ENCODE data around the gene STARD3NL.

STARD3NL gene

DNA sequence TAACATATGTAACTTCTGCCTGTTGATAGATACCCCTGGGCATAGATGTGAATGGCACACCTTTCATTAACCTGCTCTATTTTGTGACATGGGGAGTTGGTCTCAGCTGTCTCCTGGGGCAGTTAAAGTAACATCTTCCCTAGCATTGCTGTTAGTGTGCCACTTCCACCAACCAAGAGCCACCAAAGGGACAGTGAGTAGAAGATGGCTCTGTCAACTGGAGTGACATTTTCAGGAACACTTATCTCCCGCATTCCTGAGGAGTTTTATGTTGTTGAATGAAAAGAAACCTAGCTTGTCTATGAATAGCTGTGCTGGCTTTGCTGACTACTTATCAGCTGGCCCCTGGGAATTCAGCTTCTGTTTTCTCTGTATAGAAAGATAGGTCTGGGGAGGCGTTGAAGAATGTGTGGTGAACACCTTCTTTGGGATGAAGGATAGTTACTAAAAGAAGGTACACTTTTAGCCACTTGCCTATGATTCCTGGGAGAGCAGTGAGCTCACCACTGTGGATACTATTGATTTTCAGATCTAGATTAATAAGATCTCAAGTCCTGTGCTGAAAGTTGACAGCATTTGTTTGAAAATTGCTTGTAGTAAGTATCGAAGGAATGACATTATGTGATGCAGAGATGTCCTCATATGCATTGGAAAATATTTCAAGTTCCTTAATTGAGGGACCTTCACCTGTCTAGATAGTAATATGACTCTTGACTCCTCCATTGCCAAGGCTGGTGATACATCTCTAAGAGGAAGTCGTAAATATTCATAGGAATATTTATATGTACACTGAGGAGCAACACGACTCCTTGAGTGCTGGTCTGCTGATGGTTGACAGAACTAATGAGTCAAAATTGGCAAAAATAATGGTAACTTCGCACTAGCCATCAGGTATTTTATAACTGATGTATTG, 7.6 kb downstream of the STARD3NL start:
- DNase-seq, result no peak

DNA sequence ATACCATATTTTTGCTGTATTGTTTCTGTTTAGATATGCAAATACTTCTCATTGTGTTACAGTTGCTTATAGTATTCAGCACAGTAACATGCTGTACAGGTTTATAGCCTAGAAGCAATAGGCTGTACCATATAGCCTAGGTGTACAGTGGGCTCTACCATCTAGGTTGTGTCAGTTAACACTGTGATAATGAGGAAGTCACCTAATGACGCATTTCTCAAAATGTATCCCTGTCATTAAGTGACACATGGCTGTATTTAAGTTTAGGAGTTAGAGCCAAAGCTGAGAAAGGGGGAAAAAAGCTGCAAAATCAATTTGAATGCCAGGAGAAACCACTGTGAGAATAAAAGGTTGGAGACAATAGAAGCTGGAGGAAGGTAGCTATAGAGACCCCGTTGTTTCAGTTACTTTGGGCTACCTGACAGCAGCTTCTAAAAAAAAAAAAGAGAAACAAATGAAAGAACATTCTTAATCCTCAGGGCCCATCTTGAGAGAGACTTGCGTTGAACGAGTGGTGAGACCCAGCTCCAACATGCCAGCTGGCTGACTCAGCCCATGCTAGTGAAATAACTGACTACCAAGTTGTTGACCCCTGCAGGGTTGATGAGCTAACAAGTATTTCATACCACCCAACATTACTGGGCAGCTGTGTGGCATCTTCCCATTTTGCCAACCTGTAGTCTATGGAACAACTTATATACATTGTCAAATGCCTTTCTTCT, 8.7 kb downstream of the STARD3NL start:
- DNase-seq, result no peak

- no peak for DNase-seq
These were observed 9.9 kb downstream of the STARD3NL start for GRCh38 chr7:38187794-38188440.

GRCh38 chr7:38189231-38189938, 11.3 kb downstream of the STARD3NL start:
- no peak for DNase-seq

DNA sequence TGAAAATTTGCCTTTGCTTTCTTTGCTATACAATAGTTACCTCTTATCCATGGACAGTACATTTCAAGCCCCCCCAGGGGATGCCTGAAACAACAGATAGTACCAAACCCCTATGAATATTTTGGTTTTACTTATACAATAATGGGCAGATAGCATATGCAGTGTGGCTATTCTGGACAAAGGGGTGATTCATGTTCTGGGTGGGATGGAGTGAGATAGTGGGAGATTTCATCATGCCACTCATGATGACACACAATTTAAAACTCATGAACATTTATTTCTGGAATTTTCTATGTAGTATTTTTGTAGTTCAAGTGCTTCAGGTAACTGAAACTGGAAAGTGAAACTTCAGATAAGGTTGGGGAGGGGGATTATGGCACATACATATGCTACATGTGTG, 12.0 kb downstream of the STARD3NL start:
- no peak for DNase-seq

DNA sequence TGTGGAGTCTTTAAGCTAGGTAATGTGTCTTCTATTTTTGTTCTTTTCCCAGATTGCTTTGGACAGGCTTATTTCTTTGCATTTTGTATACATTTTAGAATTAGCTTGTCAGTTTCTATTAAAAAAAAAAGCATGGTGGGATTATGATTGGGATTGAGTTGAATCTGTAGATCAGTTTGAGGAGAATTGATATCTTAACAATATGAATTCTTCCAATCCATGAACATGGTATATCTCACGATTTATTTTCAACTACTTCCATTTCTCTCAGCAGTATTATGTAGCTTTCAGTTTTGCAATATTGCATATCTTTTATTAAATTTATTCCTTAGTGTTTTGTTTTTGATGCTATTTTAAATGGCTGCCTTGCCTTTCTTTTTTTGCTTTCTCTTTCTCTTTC, 13.7 kb downstream of the STARD3NL start:
- DNase-seq, result no peak

DNA sequence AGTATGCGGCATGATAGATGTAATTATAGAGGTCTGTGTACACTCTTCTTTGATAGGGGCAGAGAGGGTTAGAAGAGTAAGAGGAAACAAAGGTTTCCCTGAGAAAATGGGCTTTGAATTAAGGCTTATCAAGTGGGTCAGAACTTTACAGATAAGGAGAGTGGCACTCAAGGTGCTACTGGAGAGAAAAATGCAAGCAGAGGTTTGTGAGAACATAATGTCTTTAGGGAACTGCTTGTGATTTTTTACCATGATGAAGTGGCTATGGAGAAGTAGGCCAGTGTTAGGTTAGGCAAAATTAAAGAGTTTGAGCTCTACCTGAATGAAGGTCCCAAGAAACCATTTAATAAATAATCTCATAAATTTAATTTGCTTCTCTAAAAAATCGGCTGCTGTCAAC, 14.3 kb downstream of the STARD3NL start:
- no peak for DNase-seq

GRCh38 chr7:38195804-38196595, 18.0 kb downstream of the STARD3NL start:
- no peak for DNase-seq

GRCh38 chr7:38198366-38198765, 20.3 kb downstream of the STARD3NL start:
- DNase-seq, result no peak

GRCh38 chr7:38199154-38199553, 21.1 kb downstream of the STARD3NL start:
- DNase-seq, result no peak

DNA sequence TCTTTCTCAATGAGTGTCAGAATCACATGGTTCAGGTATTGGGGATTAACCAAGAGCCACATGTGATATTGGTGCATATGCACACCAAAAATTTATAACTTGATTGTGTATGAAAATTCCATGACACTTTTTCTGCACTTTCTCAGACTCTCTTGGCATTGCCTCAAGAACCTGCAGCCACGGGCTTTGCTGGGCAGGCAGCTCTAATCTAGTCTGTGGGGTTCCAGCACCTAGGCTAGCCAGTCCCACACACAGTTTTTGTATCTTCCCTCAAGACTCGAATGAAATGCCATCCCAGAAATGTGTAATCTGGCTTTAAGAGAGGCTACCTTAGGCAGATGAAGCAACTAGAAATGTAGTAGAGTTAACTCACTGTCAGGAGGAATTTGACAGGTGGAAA, 21.7 kb downstream of the STARD3NL start:
- no peak for DNase-seq

- DNase-seq, result no peak
These were observed 28.0 kb downstream of the STARD3NL start for GRCh38 chr7:38206071-38206470.

DNA sequence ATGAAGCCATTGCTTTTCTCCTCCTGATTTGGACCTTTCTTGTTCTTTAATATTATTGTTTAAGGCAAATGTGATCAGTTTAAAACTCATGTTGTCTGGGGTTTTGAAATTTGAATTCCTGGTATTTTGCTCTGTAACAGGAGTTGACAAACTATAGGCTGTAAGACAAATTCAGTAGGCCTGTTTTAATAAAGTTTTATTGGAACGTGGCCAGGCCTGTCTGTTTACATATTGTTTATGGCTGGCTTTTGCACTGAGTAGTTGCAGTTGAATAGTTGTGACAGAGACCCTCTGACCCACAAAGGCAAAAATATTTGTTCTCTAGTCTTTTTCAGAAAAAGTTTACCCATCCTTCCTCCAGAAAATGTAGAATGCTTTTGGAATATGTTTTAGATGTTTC, 29.8 kb downstream of the STARD3NL start:
- no peak for DNase-seq

GRCh38 chr7:38211486-38211885, 33.4 kb downstream of the STARD3NL start:
- DNase-seq, result no peak

DNA sequence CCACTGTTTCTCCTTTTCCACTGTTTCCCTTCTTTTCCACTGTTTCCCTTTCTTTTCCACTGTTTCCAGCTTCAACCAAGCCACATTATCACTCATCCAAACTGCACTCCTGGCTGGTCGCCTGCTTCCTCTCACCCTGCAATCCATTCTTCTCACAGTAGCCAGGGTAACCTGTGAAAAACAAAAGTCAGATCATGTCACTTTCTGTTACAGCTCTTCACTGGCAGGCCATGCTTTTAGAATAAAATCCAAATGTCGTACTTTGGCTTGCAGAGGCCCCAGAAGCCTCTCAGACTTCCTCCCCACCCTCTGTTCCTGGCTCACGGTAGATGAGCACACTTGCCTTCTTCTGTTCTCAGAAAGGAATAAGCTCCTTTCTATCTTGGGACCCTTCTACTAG, 33.9 kb downstream of the STARD3NL start:
- DNase-seq, result no peak

- DNase-seq, result no peak
These were observed 37.1 kb downstream of the STARD3NL start for GRCh38 chr7:38215115-38215514.

DNA sequence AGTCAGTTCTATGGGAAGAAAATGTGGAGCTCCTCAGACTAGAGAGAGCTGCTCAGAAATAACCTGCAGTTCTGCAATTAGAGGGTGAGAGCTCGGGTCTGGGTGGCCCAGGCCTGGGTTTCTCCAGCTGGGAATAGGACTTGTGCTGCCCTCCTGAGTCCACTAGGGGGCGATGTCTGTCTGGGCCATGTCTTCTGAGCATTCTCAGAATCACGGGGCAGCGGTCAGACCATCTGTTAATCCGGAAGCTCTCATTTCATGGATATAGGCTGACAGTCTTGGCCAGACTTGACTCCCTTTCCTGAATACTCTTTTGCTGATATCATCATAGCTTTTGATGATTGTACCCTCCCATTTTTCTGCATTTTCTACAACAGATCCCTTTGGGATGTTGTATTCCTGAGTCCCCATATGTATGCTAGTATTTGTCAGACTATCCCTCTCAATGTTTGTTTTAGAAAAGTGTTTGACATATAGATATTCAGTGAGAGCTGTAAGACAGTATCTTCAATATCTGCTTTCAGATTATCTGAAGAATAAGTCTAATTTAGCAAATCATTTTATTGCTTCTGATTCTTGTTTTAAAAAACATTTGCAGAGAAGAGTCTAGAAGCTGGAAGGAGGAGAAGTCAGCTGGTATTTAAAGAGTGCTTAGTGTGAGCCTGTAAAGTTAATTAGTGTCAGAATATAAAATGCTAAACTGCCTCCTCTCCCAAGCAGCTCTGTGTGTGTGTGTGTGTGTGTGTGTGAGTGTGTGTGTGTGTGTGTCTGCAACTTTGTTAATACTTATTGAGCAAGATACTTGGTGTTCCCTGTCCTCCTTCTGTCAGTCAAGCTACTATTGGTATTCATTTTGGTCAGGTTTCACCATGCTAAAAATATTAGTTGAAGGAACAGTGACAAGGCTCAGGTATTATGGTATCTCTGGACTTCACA, 38.0 kb downstream of the STARD3NL start:
- peak; percentile 70 for DNase-seq

GRCh38 chr7:38217672-38218071, 39.6 kb downstream of the STARD3NL start:
- no peak for DNase-seq

DNA sequence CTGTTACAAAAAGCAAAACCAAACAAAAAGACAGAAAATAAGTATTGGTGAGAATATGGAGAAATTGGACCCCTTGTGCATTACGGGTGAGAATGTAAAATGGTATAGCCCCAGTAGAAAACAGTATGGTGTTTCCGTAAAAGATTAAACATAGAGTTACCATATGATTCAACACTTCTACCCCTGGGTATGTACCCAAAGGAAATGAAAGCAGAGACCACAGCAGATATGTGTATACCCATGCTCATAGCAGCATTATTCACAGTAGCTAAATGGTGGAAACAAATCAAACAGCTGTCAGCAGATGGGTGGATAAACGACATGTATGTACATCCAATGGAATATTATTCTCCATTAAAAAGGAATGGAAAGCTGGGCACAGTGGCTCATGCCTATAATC, 42.4 kb downstream of the STARD3NL start:
- DNase-seq, result no peak

GRCh38 chr7:38222481-38223096, 44.5 kb downstream of the STARD3NL start:
- peak; percentile 51 for DNase-seq
